ENCODE measurements around the gene MTHFD1L. TPM values are rescaled to one million over a fixed set of nuclear protein-coding genes. Genes with fewer than 3 reads are reported as not detected.
A peak's percentile ranks its signal among the peaks of the same experiment; 100 is the strongest.

The MTHFD1L gene
- total and polyA plus RNA-seq, 2 of the 4 experiments (the other 2 are of a cell fraction), result 43.5 to 53.2 TPM

DNA sequence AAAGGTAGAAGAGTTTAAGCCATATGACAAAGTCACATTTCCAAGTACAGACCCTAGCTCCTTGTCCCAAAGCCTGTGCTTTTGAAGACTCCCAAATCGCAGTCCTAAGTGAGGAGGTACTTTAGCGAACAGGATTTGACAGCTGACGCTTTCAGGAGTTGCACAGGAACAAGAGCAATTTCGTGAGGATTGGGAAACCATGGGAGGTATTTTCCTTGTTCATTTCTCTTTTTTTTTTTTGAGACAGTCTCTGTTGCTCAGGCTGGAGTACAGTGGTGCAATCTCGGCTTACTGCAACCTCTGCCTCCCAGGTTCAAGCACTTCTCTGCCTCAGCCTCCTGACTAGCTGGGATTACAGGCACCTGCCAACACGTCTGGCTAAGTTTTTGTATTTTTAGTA is 150.6 kb downstream of the MTHFD1L start:
- CTCF ChIA-PET, result interaction anchor here (0.8 to 3.4 kb wide), 2 partner anchors 124 to 309 kb away, joined by 3 to 56 read pairs; no protein-coding TSS in a partner anchor
- ATAC-seq (ENCODE audit: low read depth), result no peak

More for the DNA sequence above, 150.6 kb downstream of the MTHFD1L start:
- no peak for DNase-seq
- no peak overlapping the region for H2BK20ac ChIP-seq (ENCODE audit: low read depth, low read length)
- no peak overlapping the region; a peak in 1 of 4 replicates for H4K8ac ChIP-seq (ENCODE audit: low read depth in 2 of 2, low read length in 2 of 2)
- no peak overlapping the region for H3K4me2 ChIP-seq (ENCODE audit: low read depth, low read length)
- peaks cover 18% of the 10 kb centered on the region for H3K4me1 ChIP-seq (ENCODE audit: control insufficient read depth, insufficient read depth, low read length)
- dilution Hi-C loops (cut with HindIII; ENCODE audit: low sequenced_read_pairs, unreplicated experiment) (no loop called here), intact Hi-C loops (cut with micrococcal nuclease) (loop anchor here (10.0 kb wide), 1 partner anchor 229 kb away; no protein-coding TSS in a partner anchor), in situ Hi-C loops (cut with MboI; ENCODE audit: low sequenced_read_pairs) (no loop called here)
- BruUV-seq (replicated peaks), result no TSS peak
- no peak for TF ChIP-seq CHD1 (IDR thresholded peaks at IDR 0.05; ENCODE audit: low read depth, low read length)
- no peak for TF ChIP-seq POLR2A (IDR thresholded peaks at IDR 0.05; ENCODE audit: low read depth, low read length)
- TF ChIP-seq RAD21 (IDR thresholded peaks at IDR 0.05; ENCODE audit: low read length), result no peak
- TF ChIP-seq RFX5 (IDR thresholded peaks at IDR 0.05; ENCODE audit: low read depth, low read length), result no peak
- TF ChIP-seq MAFK (IDR thresholded peaks at IDR 0.05; ENCODE audit: low read depth, low read length), result no peak
- TF ChIP-seq, protein P1, sequence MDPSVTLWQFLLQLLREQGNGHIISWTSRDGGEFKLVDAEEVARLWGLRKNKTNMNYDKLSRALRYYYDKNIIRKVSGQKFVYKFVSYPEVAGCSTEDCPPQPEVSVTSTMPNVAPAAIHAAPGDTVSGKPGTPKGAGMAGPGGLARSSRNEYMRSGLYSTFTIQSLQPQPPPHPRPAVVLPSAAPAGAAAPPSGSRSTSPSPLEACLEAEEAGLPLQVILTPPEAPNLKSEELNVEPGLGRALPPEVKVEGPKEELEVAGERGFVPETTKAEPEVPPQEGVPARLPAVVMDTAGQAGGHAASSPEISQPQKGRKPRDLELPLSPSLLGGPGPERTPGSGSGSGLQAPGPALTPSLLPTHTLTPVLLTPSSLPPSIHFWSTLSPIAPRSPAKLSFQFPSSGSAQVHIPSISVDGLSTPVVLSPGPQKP (IDR thresholded peaks at IDR 0.05; ENCODE audit: borderline replicate concordance, low read depth, low read length), result no peak
- TF ChIP-seq NFE2L2 (IDR thresholded peaks at IDR 0.05; ENCODE audit: low read depth, low read length), result no peak
- TF ChIP-seq, protein P2, sequence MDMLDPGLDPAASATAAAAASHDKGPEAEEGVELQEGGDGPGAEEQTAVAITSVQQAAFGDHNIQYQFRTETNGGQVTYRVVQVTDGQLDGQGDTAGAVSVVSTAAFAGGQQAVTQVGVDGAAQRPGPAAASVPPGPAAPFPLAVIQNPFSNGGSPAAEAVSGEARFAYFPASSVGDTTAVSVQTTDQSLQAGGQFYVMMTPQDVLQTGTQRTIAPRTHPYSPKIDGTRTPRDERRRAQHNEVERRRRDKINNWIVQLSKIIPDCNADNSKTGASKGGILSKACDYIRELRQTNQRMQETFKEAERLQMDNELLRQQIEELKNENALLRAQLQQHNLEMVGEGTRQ (IDR thresholded peaks at IDR 0.05; ENCODE audit: low read depth, low read length), result no peak
- no peak for TF ChIP-seq MAZ (IDR thresholded peaks at IDR 0.05; ENCODE audit: borderline replicate concordance, low read depth, low read length)
- no peak for TF ChIP-seq RCOR1 (IDR thresholded peaks at IDR 0.05; ENCODE audit: insufficient replicate concordance, low read length)
- no peak for TF ChIP-seq FOS (IDR thresholded peaks at IDR 0.05; ENCODE audit: low read depth, low read length)
- 0 out of 2 replicates have a peak, but pooled peaks cover 5% of the 10 kb centered on the region for H4K20me1 ChIP-seq (ENCODE audit: insufficient read depth, low read length)
- H2BK15ac ChIP-seq (ENCODE audit: low read depth, low read length), result no peak overlapping the region
- H3K9ac ChIP-seq (ENCODE audit: low read depth, low read length), result no peak overlapping the region
- H3K9me3 ChIP-seq (ENCODE audit: control insufficient read depth, insufficient read depth, low read length), result no peaks in the 10 kb centered on the region
- H3K9me1 ChIP-seq (ENCODE audit: insufficient read depth, low read length), result peaks cover 28% of the 10 kb centered on the region
- H2AK5ac ChIP-seq (ENCODE audit: low read depth, low read length), result peak overlapping the region; percentile 42
- no peak overlapping the region for H3K18ac ChIP-seq (ENCODE audit: low read depth, low read length)
- no peak overlapping the region for H3K56ac ChIP-seq (ENCODE audit: extremely low read depth, insufficient read depth, low read length)
- peaks cover 67% of the 10 kb centered on the region for H3K36me3 ChIP-seq (ENCODE audit: control insufficient read depth, insufficient read depth, low read length)
- H2AFZ ChIP-seq (replicated peaks; ENCODE audit: low read length, poor library complexity), result no peak overlapping the region
- no peak overlapping the region for H3K14ac ChIP-seq (replicated peaks; ENCODE audit: low read depth, low read length)
- H3K27ac ChIP-seq (ENCODE audit: insufficient read depth, low read length), result peak overlapping the region; percentile 24; the same call in 1 of the 2 replicates
- peaks cover 13 to 46% of the 10 kb centered on the region in 2 experiments for H3K79me1 ChIP-seq (ENCODE audit: low read depth in 1 of 2, low read length in 2 of 2)
- 0 out of 2 replicates have a peak overlapping the region, but pooled peaks have one; percentile 23 for H4K91ac ChIP-seq (ENCODE audit: insufficient read depth, low read depth, low read length)
- 86% methylated on average over 3 of the region's 6 CpGs; no CpG with 5 or more reads in 1 of the 2 experiments for WGBS, 2 experiments (ENCODE audit: extremely low coverage in 2 of 2, insufficient read length in 1 of 2)
- H3K4me3 ChIP-seq (ENCODE audit: insufficient read depth, low read depth, low read length), result no peak overlapping the region
- H3K27me3 ChIP-seq (ENCODE audit: control insufficient read depth, insufficient read depth, low read length), result no peaks in the 10 kb centered on the region
- H4K5ac ChIP-seq (ENCODE audit: low read depth, low read length), result no peak overlapping the region; the same call in 1 of the 2 replicates
- POLR2A ChIA-PET (ENCODE audit: unreplicated experiment), result no interaction called here
- 0 out of 2 replicates have a peak overlapping the region, but pooled peaks have one; percentile 15 for H3K4ac ChIP-seq (ENCODE audit: low read depth, low read length)
- no peak overlapping the region for H2AK9ac ChIP-seq (replicated peaks; ENCODE audit: low read depth, low read length, poor library complexity)
- no peak overlapping the region for H2BK5ac ChIP-seq (ENCODE audit: low read depth, low read length, poor library complexity, severe bottlenecking)
- no peak overlapping the region for H2BK120ac ChIP-seq (ENCODE audit: low read depth, low read length)
- no peak overlapping the region for H3K23ac ChIP-seq (ENCODE audit: low read depth, low read length)
